HCT116 (cell line): ENCODE results near the gene AMT. TPM values are rescaled to one million over a fixed set of nuclear protein-coding genes. Genes with fewer than 3 reads are reported as not detected.
A peak's percentile ranks its signal among the peaks of the same experiment; 100 is the strongest.

Source experiments
- ATAC-seq: fragments of 200-7000 bp; cut with Tn5 transposase; 2 replicates; pipeline ENCODE4 v1.9.1; 2020; ENCODE audit warnings: mild to moderate bottlenecking, moderate library complexity
- BruUV-seq: library from RNA; stranded (reverse); fragments of 400-500 nt; replicated peaks from 2 replicates; lab custom pipeline; 2021; lab: Mats Ljungman, UMichigan
- CTCF ChIA-PET: fragments of 300-600 bp; sonication (Branson Sonifier 250); formaldehyde crosslinking; loops from one replicate; lab custom pipeline; 2021; ENCODE audit warnings: antibody characterized with exemption; lab: Charles Lee
- POLR2A ChIA-PET: fragments of 300-600, 350-600 bp; sonication (Branson Sonifier 250); formaldehyde crosslinking; loops from one replicate; lab custom pipeline; 2021; ENCODE audit warnings: antibody characterized with exemption; lab: Charles Lee
- RAD21 ChIA-PET, 2 experiments: fragments of 300-600 bp; sonication (Branson Sonifier 250); formaldehyde crosslinking; loops; one replicate each; lab custom pipeline; 2023; ENCODE audit warnings: low total read pairs in 2 of 2; ENCODE audit not compliant: uncharacterized antibody in 2 of 2, unreplicated experiment in 2 of 2, low non-redundant PET in 1 of 2; lab: Charles Lee
- DNase-seq: peaks from one replicate; pipeline ENCODE4 v3.0.0-alpha.2; 2010; ENCODE audit warnings: low read depth, low spot score
- H2AFZ ChIP-seq: fragments of 200-600 bp; shearing (Covaris generic), sonication (generic); 2 replicates; pipeline ENCODE4 v1.6.1; 2017; ENCODE audit warnings: low read depth, mixed run types, mixed read lengths, antibody characterized with exemption, low read length; ENCODE audit not compliant: poor library complexity, severe bottlenecking
- H3K27ac ChIP-seq: 2 replicates; pipeline ENCODE4 v1.5.1; 2012; ENCODE audit warnings: low read depth, low read length
- H3K27me3 ChIP-seq: fragments of 200-600 bp; sonication (generic); 2 replicates; pipeline ENCODE4 v1.6.1; 2016; ENCODE audit warnings: mixed run types, low read length, mixed read lengths; ENCODE audit not compliant: insufficient read depth
- H3K36me3 ChIP-seq, 2 experiments: fragments of 200-500 bp in 1 of 2; fragments of 200-600 bp in 1 of 2; sonication (Bioruptor generic) in 1 of 2; sonication (generic) in 1 of 2; 2 replicates each; pipeline versions ENCODE4 v1.5.1 to v1.6.1; 2014 to 2016; ENCODE audit warnings: low read length in 2 of 2, inconsistent platforms in 1 of 2, mixed read lengths in 1 of 2, mixed run types in 1 of 2; ENCODE audit not compliant: insufficient read depth in 2 of 2, control insufficient read depth in 1 of 2
- H3K4me1 ChIP-seq, 2 experiments: fragments of 200-600 bp in 1 of 2; sonication (generic) in 1 of 2; 2 replicates each; pipeline versions ENCODE4 v1.5.1 to v1.6.1; 2012 to 2017; ENCODE audit warnings: low read length in 2 of 2, inconsistent platforms in 1 of 2, mild to moderate bottlenecking in 1 of 2, mixed read lengths in 1 of 2, mixed run types in 1 of 2, moderate library complexity in 1 of 2; ENCODE audit not compliant: insufficient read depth in 2 of 2, control insufficient read depth in 1 of 2
- H3K4me2 ChIP-seq: fragments of 200-600 bp; sonication (generic); 2 replicates; pipeline ENCODE4 v1.6.1; 2017; ENCODE audit warnings: mixed run types, low read length, mixed read lengths
- H3K4me3 ChIP-seq, 2 experiments: fragments of 200-600 bp in 1 of 2; sonication (generic) in 1 of 2; replicated peaks in 1 of 2; 2 replicates each; pipeline ENCODE4 v1.5.1; 2011 to 2016; ENCODE audit warnings: low read length in 2 of 2, control low read depth in 1 of 2, low read depth in 1 of 2, mild to moderate bottlenecking in 1 of 2, mixed read lengths in 1 of 2, mixed run types in 1 of 2
- H3K79me2 ChIP-seq: fragments of 200-600 bp; sonication (generic); 2 replicates; pipeline ENCODE4 v1.6.1; 2017; ENCODE audit warnings: mild to moderate bottlenecking, mixed run types, low read length, moderate library complexity, mixed read lengths; ENCODE audit not compliant: insufficient read depth
- H3K9ac ChIP-seq: fragments of 200-600 bp; sonication (generic); 2 replicates; pipeline ENCODE4 v1.6.1; 2016; ENCODE audit warnings: low read length, mixed read lengths
- H3K9me2 ChIP-seq: fragments of 200-600 bp; sonication (generic), shearing (Covaris generic); 2 replicates; pipeline ENCODE4 v1.6.1; 2017; ENCODE audit warnings: mixed run types, mild to moderate bottlenecking, moderate library complexity; ENCODE audit not compliant: insufficient read depth
- H3K9me3 ChIP-seq, 2 experiments: fragments of 200-500 bp in 1 of 2; fragments of 200-600 bp in 1 of 2; sonication (Bioruptor generic) in 1 of 2; sonication (generic) in 1 of 2; 2 replicates each; pipeline ENCODE4 v1.6.1; 2014 to 2017; ENCODE audit warnings: low read length in 2 of 2, mixed read lengths in 2 of 2, inconsistent platforms in 1 of 2, low read depth in 1 of 2, mild to moderate bottlenecking in 1 of 2, mixed run types in 1 of 2, moderate library complexity in 1 of 2; ENCODE audit not compliant: control insufficient read depth in 1 of 2, insufficient read depth in 1 of 2
- H4K20me1 ChIP-seq: fragments of 200-600 bp; sonication (generic), shearing (Covaris generic); 2 replicates; pipeline ENCODE4 v1.6.1; 2017; ENCODE audit warnings: mixed run types, mild to moderate bottlenecking, moderate library complexity; ENCODE audit not compliant: insufficient read depth
- CBX3 ChIP-seq: IDR thresholded peaks from 2 replicates; pipeline ENCODE4 v1.6.1; 2012; ENCODE audit warnings: low read depth
- JUND ChIP-seq: IDR thresholded peaks from 2 replicates; pipeline ENCODE4 v1.6.1; 2012
- POLR2AphosphoS5 ChIP-seq: IDR thresholded peaks from 2 replicates; pipeline ENCODE4 v1.6.1; 2011; ENCODE audit warnings: mild to moderate bottlenecking, low read depth, low read length, moderate library complexity
- RAD21 ChIP-seq: IDR thresholded peaks from 2 replicates; pipeline ENCODE4 v1.6.1; 2012; ENCODE audit warnings: low read depth, mild to moderate bottlenecking
- YY1 ChIP-seq: IDR thresholded peaks from 2 replicates; pipeline ENCODE4 v1.6.1; 2011; ENCODE audit warnings: low read length, low read depth, moderate library complexity, mild to moderate bottlenecking; ENCODE audit not compliant: insufficient replicate concordance; ENCODE audit errors: extremely low read depth
- ZFX ChIP-seq: fragments of 450-650 bp; IDR thresholded peaks from 2 replicates; pipeline ENCODE4 v1.6.1; 2017
- intact Hi-C: fragments of 100-400 bp; cut with micrococcal nuclease; formaldehyde crosslinking; loops from 2 replicates; pipeline ENCODE4 v1.10.0; 2022
- total RNA-seq: library from RNA; stranded (reverse); gene quantifications from one replicate; pipeline ENCODE4 v1.2.1, GENCODE V29; 2021; ENCODE audit not compliant: unreplicated experiment
- TF ChIP-seq, protein P1 (sequence below), 3 experiments: fragments of 200-600 bp in 1 of 3; sonication (generic) in 1 of 3; IDR thresholded peaks in 2 of 3; conservative IDR thresholded peaks in 1 of 3; 2 replicates each; pipeline ENCODE4 v1.5.1; 2012 to 2017; ENCODE audit warnings: low read depth in 2 of 3, low read length in 2 of 3, antibody characterized with exemption in 1 of 3, borderline replicate concordance in 1 of 3, control low read depth in 1 of 3, mild to moderate bottlenecking in 1 of 3, mixed read lengths in 1 of 3, mixed run types in 1 of 3, moderate library complexity in 1 of 3; ENCODE audit not compliant: insufficient read depth in 1 of 3
- TF ChIP-seq, protein P2 (sequence below): IDR thresholded peaks from 2 replicates; pipeline ENCODE4 v1.6.1; 2012; ENCODE audit warnings: low read depth

AMT gene
- total RNA-seq, 1 experiment from 2014 or later = 4.8 TPM

DNA sequence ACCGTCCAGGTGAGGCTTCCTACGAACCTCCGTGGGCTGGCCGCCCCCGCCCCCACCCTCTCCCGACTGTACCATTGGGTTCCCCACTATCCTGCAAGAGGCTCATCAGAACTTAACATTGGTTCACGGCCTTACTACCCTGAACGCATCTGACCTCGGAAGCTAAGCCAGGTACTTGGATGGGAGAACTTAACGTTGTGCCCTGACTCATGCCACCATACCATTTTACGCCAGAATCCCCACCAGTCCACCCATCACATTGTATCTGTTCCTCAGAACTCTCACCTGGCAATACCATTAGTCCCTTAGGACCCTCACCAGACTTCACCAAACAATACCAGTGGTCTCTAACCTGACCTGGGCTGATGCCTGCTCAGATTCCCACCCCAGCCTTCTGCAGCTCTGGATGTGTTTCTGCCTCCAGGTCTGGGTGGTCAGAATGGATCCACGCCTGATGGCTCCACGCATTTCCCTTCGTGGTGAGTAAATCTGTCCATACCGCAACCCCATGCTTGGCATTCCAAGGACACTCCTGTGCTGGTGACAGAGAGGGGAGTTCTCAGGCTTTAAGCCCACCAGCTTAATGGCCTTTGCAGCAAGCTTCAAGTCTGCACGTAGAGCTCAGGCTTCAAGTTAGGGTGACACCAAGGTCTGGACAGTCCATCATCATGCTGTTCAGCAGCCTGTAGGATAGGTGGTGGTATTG is 9.5 kb downstream of the AMT start:
- ATAC-seq (no peak), DNase-seq (no peak)
- ChIA-PET POLR2A (interaction anchor here (0.6 to 2.3 kb wide), 3 partner anchors 8 to 814 kb away, joined by 3 to 13 read pairs (median 9); partner anchors contain the start of gene USP4), RAD21 (no interaction called here), CTCF (interaction anchor here (0.9 to 1.7 kb wide), 3 partner anchors 8 to 37 kb away, joined by 3 to 4 read pairs (median 3); partner anchors contain the start of gene NICN1)
- Histone ChIP-seq H3K79me2 (peaks cover 57% of the 10 kb centered on the region), H2AFZ (no peak overlapping the region), H3K9me3 (no peaks in the 10 kb centered on the region), H4K20me1 (peaks cover 23% of the 10 kb centered on the region; the same call in 1 of the 2 replicates), H3K4me1 (peaks cover 25 to 58% of the 10 kb centered on the region in 2 experiments; a peak in 3 of 4 replicates), H3K4me2 (peak overlapping the region; percentile 99), H3K9ac (peak overlapping the region; percentile 98), H3K9me2 (no peaks in the 10 kb centered on the region), H3K36me3 (peaks cover 0 to 17% of the 10 kb centered on the region in 2 experiments; a peak in 1 of 4 replicates), H3K27me3 (no peaks in the 10 kb centered on the region), H3K4me3 (peak overlapping the region; percentile 94 to 95), H3K27ac (peak overlapping the region; percentile 81)
- no peak for TF ChIP-seq YY1
- TF ChIP-seq ZFX = 0 out of 2 replicates have a peak, but pooled peaks have one; percentile 10
- TF ChIP-seq, protein P1, sequence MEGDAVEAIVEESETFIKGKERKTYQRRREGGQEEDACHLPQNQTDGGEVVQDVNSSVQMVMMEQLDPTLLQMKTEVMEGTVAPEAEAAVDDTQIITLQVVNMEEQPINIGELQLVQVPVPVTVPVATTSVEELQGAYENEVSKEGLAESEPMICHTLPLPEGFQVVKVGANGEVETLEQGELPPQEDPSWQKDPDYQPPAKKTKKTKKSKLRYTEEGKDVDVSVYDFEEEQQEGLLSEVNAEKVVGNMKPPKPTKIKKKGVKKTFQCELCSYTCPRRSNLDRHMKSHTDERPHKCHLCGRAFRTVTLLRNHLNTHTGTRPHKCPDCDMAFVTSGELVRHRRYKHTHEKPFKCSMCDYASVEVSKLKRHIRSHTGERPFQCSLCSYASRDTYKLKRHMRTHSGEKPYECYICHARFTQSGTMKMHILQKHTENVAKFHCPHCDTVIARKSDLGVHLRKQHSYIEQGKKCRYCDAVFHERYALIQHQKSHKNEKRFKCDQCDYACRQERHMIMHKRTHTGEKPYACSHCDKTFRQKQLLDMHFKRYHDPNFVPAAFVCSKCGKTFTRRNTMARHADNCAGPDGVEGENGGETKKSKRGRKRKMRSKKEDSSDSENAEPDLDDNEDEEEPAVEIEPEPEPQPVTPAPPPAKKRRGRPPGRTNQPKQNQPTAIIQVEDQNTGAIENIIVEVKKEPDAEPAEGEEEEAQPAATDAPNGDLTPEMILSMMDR (IDR thresholded peaks at IDR 0.05 in 2 of 3, conservative IDR thresholded peaks at IDR 0.05 in 1 of 3; ENCODE audit: borderline replicate concordance in 1 of 3, insufficient read depth in 1 of 3, low read depth in 2 of 3, low read length in 2 of 3) = no peak
- TF ChIP-seq, protein P2, sequence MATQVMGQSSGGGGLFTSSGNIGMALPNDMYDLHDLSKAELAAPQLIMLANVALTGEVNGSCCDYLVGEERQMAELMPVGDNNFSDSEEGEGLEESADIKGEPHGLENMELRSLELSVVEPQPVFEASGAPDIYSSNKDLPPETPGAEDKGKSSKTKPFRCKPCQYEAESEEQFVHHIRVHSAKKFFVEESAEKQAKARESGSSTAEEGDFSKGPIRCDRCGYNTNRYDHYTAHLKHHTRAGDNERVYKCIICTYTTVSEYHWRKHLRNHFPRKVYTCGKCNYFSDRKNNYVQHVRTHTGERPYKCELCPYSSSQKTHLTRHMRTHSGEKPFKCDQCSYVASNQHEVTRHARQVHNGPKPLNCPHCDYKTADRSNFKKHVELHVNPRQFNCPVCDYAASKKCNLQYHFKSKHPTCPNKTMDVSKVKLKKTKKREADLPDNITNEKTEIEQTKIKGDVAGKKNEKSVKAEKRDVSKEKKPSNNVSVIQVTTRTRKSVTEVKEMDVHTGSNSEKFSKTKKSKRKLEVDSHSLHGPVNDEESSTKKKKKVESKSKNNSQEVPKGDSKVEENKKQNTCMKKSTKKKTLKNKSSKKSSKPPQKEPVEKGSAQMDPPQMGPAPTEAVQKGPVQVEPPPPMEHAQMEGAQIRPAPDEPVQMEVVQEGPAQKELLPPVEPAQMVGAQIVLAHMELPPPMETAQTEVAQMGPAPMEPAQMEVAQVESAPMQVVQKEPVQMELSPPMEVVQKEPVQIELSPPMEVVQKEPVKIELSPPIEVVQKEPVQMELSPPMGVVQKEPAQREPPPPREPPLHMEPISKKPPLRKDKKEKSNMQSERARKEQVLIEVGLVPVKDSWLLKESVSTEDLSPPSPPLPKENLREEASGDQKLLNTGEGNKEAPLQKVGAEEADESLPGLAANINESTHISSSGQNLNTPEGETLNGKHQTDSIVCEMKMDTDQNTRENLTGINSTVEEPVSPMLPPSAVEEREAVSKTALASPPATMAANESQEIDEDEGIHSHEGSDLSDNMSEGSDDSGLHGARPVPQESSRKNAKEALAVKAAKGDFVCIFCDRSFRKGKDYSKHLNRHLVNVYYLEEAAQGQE = no peak
- no peak for TF ChIP-seq JUND
- TF ChIP-seq RAD21 = no peak
- no peak for TF ChIP-seq CBX3
- TF ChIP-seq POLR2AphosphoS5 = no peak
- BruUV-seq = no TSS peak
- intact Hi-C loops = loop anchor here (1.0 to 2.0 kb wide), 2 partner anchors 54 to 72 kb away; partner anchors contain the start of genes GPX1 and USP4
